Nephron (organoid): ENCODE data around the gene CREB5.

Experiments
- H3K27ac Mint-ChIP-seq, 3 experiments: 2 replicates each; pipeline ENCODE4 v1.8.0; 2020; ENCODE audit warnings: mixed read lengths in 3 of 3, mild to moderate bottlenecking in 2 of 3, moderate library complexity in 1 of 3
- H3K27me3 Mint-ChIP-seq: 2 replicates; pipeline ENCODE4 v1.8.0; 2021; ENCODE audit warnings: low read depth, mild to moderate bottlenecking, moderate library complexity, mixed read lengths
- H3K36me3 Mint-ChIP-seq: 2 replicates; pipeline ENCODE4 v1.8.0; 2020; ENCODE audit warnings: low read depth, mixed read lengths
- H3K4me1 Mint-ChIP-seq: 2 replicates; pipeline ENCODE4 v1.8.0; 2020; ENCODE audit warnings: mixed read lengths
- H3K4me3 Mint-ChIP-seq, 3 experiments: 2 replicates each; pipeline ENCODE4 v1.8.0; 2020; ENCODE audit warnings: mild to moderate bottlenecking in 3 of 3, mixed read lengths in 3 of 3, moderate library complexity in 2 of 3
- H3K9me3 Mint-ChIP-seq: 2 replicates; pipeline ENCODE4 v1.8.0; 2020; ENCODE audit warnings: mixed read lengths
- TF ChIP-seq, protein P1 (sequence below), 3 experiments: fragments of 200-600 bp; sonication (generic); IDR thresholded peaks; one replicate each; pipeline ENCODE4 v1.5.0; 2021; ENCODE audit warnings: antibody characterized with exemption in 3 of 3; ENCODE audit not compliant: unreplicated experiment in 3 of 3

Gene CREB5

DNA sequence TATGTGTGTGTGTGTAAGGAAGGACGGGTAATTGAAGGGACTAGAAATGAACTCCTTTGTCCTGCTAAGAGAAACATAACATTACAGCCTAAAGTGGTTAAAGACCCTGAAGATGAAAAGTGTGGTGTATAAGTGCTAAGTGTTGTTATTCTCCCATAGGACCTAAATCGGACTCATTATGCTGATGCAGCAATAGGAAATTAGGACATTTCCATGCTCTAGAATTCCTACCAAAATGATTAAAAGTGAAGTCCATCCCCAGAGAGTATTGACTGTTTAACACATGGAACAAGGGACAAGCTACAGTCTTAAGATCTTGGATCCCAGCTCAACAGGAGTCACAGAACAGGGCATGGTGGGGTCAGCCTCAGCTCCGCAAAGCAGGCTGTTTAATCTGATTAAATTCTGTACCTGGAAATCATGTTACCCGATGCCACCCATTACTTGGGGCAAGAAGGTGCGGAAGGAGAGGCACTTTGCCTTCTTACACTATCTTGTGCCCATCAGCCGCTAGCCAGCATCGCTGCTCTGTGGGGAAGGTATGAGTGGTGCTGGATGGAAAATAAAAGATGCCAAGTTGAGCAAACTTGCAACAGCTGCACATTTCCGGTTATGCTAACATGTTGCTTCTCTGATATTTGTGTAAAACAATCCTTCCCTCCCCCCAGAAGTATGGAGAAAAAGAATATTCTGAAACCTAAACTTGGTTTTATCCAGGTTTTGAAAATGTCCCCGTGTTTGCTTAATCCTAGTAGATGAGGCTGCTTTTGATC is 100.5 kb downstream of the CREB5 start:
- no peaks in the 10 kb centered on the region for H3K9me3 Mint-ChIP-seq
- H3K4me3 Mint-ChIP-seq = no peak overlapping the region
- TF ChIP-seq, protein P1, sequence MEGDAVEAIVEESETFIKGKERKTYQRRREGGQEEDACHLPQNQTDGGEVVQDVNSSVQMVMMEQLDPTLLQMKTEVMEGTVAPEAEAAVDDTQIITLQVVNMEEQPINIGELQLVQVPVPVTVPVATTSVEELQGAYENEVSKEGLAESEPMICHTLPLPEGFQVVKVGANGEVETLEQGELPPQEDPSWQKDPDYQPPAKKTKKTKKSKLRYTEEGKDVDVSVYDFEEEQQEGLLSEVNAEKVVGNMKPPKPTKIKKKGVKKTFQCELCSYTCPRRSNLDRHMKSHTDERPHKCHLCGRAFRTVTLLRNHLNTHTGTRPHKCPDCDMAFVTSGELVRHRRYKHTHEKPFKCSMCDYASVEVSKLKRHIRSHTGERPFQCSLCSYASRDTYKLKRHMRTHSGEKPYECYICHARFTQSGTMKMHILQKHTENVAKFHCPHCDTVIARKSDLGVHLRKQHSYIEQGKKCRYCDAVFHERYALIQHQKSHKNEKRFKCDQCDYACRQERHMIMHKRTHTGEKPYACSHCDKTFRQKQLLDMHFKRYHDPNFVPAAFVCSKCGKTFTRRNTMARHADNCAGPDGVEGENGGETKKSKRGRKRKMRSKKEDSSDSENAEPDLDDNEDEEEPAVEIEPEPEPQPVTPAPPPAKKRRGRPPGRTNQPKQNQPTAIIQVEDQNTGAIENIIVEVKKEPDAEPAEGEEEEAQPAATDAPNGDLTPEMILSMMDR (IDR thresholded peaks at IDR 0.05; ENCODE audit: unreplicated experiment in 3 of 3) = no peak
- peaks cover 46% of the 10 kb centered on the region for H3K4me1 Mint-ChIP-seq
- H3K27ac Mint-ChIP-seq = peak overlapping the region in 2 of 3 experiments; percentile 9 to 35
- H3K27me3 Mint-ChIP-seq = peaks cover 4% of the 10 kb centered on the region
- no peaks in the 10 kb centered on the region for H3K36me3 Mint-ChIP-seq

DNA sequence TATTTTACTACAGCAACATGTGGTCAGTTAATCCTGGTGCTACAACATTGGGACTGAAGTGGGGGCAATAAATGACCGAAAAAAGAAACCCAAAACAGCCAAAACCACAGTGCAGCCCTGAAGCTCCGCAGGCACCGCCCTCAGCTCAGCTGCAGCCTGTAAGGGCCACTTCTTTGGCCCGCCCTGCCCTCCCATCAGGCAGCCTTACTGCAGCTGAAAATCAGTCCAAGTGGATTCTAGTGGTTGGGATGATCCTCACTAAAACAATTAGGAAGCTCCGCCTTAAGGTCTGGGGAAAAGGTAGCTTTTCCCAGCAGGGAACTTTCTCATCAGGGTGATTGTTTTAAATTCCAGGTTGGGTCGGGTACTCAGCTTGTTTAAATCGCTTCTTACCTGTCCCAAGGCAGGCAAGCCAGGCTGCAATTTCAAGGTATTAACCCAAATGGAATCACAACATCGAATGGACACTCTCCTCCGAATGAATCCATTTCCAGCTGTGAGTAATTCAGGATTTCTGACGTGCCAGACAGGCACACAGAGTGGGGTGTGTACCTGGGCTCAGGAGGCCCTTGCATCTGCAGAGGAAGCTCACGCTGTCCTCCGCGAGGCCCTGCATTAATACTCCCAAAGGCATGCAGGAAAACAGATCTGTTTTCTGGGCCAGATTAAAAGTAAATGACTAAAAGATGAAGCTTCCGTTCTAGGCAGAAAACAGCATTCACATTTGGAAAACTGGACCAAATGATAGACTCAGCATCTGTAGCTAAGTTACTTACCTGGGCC is 104.3 kb downstream of the CREB5 start:
- peaks cover 13% of the 10 kb centered on the region for H3K27me3 Mint-ChIP-seq
- peak overlapping the region in 2 of 3 experiments; percentile 43 for H3K27ac Mint-ChIP-seq
- TF ChIP-seq, protein P1 (IDR thresholded peaks at IDR 0.05; ENCODE audit: unreplicated experiment in 3 of 3) = no peak
- H3K4me1 Mint-ChIP-seq = peaks cover 69% of the 10 kb centered on the region
- no peak overlapping the region for H3K4me3 Mint-ChIP-seq
- H3K9me3 Mint-ChIP-seq = no peaks in the 10 kb centered on the region
- H3K36me3 Mint-ChIP-seq = no peaks in the 10 kb centered on the region

DNA sequence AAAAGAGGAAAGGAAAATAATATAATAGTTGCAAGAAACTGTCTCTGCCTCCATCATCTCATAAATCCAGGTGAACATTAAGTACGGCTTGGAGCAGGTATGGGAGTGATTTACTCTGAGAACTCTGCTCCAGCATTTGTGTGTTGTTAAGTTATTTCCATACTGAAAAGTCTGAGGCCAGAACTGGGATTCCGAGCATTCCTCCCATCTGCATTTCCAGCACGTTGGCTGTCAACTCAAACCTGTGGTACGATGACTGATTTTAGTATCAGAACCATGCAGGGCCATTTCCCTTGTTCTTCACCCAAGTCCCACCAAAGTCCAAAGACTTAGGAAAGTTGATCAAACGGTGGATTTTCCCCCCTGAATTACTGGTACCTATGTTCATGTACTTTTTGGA is 104.9 kb downstream of the CREB5 start:
- TF ChIP-seq, protein P1 (IDR thresholded peaks at IDR 0.05; ENCODE audit: unreplicated experiment in 3 of 3) = no peak
- H3K27ac Mint-ChIP-seq = peak overlapping the region in 2 of 3 experiments; percentile 43 to 61
- H3K4me1 Mint-ChIP-seq = peaks cover 75% of the 10 kb centered on the region
- H3K27me3 Mint-ChIP-seq = peaks cover 13% of the 10 kb centered on the region
- no peaks in the 10 kb centered on the region for H3K36me3 Mint-ChIP-seq
- H3K9me3 Mint-ChIP-seq = no peaks in the 10 kb centered on the region
- H3K4me3 Mint-ChIP-seq = no peak overlapping the region

DNA sequence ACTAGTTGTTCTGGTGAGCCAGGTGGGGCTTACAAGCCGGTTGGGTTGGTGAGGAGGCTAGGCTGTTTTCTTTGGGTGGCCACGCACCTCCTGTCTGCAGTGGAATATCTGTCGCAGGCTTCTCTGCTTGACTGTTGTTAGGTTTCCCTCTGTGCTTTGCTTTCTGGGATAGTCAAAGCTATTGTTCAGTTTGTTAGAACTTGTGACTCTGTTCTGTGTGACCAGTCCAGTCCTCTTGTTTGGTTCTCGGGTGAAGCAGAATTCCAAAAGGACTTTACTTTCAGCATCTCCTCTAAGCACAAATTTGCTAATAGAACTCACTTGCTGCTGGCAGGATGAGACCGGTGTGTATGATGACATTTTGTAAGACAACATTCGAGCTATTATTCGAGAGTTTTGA is 105.3 kb downstream of the CREB5 start:
- no peaks in the 10 kb centered on the region for H3K36me3 Mint-ChIP-seq
- H3K4me3 Mint-ChIP-seq = no peak overlapping the region
- H3K27me3 Mint-ChIP-seq = peaks cover 16% of the 10 kb centered on the region
- no peaks in the 10 kb centered on the region for H3K9me3 Mint-ChIP-seq
- H3K4me1 Mint-ChIP-seq = peaks cover 74% of the 10 kb centered on the region
- TF ChIP-seq, protein P1 (IDR thresholded peaks at IDR 0.05; ENCODE audit: unreplicated experiment in 3 of 3) = no peak
- H3K27ac Mint-ChIP-seq = peak overlapping the region; percentile 61 to 73 (median 61)

DNA sequence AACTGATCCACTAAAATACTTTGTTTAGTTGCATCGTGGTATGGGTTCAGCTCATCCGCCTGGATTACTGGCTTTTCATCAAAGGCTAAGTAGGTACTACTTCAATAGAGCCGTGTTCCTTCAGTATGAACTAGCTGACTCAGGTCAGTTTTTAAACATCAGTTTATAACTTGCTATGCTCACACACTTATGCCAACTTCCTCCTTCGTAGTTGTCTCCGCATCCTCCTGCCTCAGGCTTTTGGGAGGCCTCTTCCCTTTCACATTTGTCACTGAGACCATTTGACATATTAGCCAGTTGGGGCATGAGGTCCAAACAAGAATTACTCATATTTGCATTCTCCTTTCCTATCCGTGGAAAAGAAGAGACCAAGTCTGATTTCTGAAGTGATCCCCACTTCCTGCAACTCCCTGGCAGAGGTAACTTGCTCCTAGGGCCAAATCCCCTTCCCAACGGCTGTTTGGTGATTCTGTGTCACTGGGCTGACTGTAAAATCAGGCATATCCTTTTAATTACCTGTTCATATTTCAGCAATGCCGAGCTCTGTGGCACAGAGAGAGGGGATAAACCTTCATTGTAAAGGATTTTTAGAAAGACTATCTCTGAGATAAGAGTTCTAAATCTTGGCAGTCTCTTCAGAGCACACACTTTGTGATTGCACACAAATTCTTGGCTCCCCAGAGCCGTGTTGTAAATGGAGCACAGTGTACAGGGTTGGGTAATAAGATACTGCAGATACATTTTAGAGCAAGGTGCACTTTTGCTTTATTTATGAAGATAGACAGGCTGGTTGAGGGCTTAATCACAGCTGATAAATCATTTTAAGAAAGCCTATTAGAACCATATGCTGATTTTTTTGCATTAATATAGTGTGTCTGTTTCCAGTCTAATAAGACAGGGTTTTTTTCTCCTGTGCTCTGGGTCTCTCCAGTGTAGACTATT is 108.0 kb downstream of the CREB5 start:
- H3K4me1 Mint-ChIP-seq = peaks cover 56% of the 10 kb centered on the region
- peak overlapping the region; percentile 18 to 91 (median 75) for H3K27ac Mint-ChIP-seq
- no peaks in the 10 kb centered on the region for H3K9me3 Mint-ChIP-seq
- H3K36me3 Mint-ChIP-seq = no peaks in the 10 kb centered on the region
- TF ChIP-seq, protein P1 (IDR thresholded peaks at IDR 0.05; ENCODE audit: unreplicated experiment in 3 of 3) = no peak
- H3K27me3 Mint-ChIP-seq = peaks cover 20% of the 10 kb centered on the region
- H3K4me3 Mint-ChIP-seq = no peak overlapping the region
